Endothelial cell (in vitro differentiated cells): ENCODE results near the gene TMCC1. TPM values are rescaled to one million over a fixed set of nuclear protein-coding genes. Genes with fewer than 3 reads are reported as not detected.

Source experiments
- DNase-seq: peaks from one replicate; pipeline ENCODE4 v3.0.0; 2021; ENCODE audit warnings: low spot score
- H3K27ac Mint-ChIP-seq: one replicate; pipeline ENCODE4 v1.8.0; 2021; ENCODE audit warnings: mixed read lengths, inconsistent platforms; ENCODE audit not compliant: unreplicated experiment
- H3K27me3 Mint-ChIP-seq: one replicate; pipeline ENCODE4 v1.8.0; 2021; ENCODE audit warnings: mild to moderate bottlenecking, moderate library complexity, mixed read lengths, inconsistent platforms; ENCODE audit not compliant: unreplicated experiment
- H3K36me3 Mint-ChIP-seq: one replicate; pipeline ENCODE4 v1.8.0; 2021; ENCODE audit warnings: mild to moderate bottlenecking, low read depth, mixed read lengths, inconsistent platforms; ENCODE audit not compliant: unreplicated experiment
- H3K4me1 Mint-ChIP-seq: one replicate; pipeline ENCODE4 v1.8.0; 2021; ENCODE audit warnings: mild to moderate bottlenecking, mixed read lengths, inconsistent platforms; ENCODE audit not compliant: unreplicated experiment
- H3K4me3 Mint-ChIP-seq: one replicate; pipeline ENCODE4 v1.8.0; 2021; ENCODE audit warnings: mild to moderate bottlenecking, mixed read lengths, inconsistent platforms; ENCODE audit not compliant: unreplicated experiment
- H3K9me3 Mint-ChIP-seq: one replicate; pipeline ENCODE4 v1.8.0; 2021; ENCODE audit warnings: mixed read lengths, inconsistent platforms; ENCODE audit not compliant: unreplicated experiment
- CTCF ChIP-seq: fragments of 200-600 bp; sonication (generic); IDR thresholded peaks from one replicate; pipeline ENCODE4 v1.5.0; 2021; ENCODE audit warnings: antibody characterized with exemption; ENCODE audit not compliant: unreplicated experiment
- total RNA-seq: library from RNA; stranded (reverse); fragmentation: NEBNext Ultra II Directional; extraction: Animal tissue kit (Norgen Biotek cat#: 25700); gene quantifications from one replicate; pipeline ENCODE4 v1.2.1, GENCODE V29; 2021; ENCODE audit not compliant: unreplicated experiment

Gene TMCC1
- total RNA-seq, 1 donor from 2014 or later = 50.9 TPM

GRCh38 chr3:129822241-129822640 lies 71.3 kb downstream of the TMCC1 start:
- Mint-ChIP-seq H3K27me3 (no peaks in the 10 kb centered on the region), H3K4me1 (peaks cover 30% of the 10 kb centered on the region), H3K4me3 (no peak overlapping the region), H3K27ac (no peak overlapping the region), H3K9me3 (no peaks in the 10 kb centered on the region), H3K36me3 (peaks cover under 1% of the 10 kb centered on the region)
- DNase-seq = no peak
- TF ChIP-seq CTCF = no peak

GRCh38 chr3:129820587-129820986 lies 72.9 kb downstream of the TMCC1 start:
- TF ChIP-seq CTCF = no peak
- H3K4me1 Mint-ChIP-seq = peaks cover 31% of the 10 kb centered on the region
- no peaks in the 10 kb centered on the region for H3K27me3 Mint-ChIP-seq
- no peak for DNase-seq
- peak overlapping the region; percentile 88 for H3K27ac Mint-ChIP-seq
- no peaks in the 10 kb centered on the region for H3K36me3 Mint-ChIP-seq
- no peaks in the 10 kb centered on the region for H3K9me3 Mint-ChIP-seq
- no peak overlapping the region for H3K4me3 Mint-ChIP-seq

GRCh38 chr3:129812589-129812988 lies 80.9 kb downstream of the TMCC1 start:
- Mint-ChIP-seq H3K4me1 (peaks cover 27% of the 10 kb centered on the region), H3K9me3 (no peaks in the 10 kb centered on the region), H3K36me3 (no peaks in the 10 kb centered on the region), H3K4me3 (no peak overlapping the region), H3K27ac (no peak overlapping the region), H3K27me3 (no peaks in the 10 kb centered on the region)
- no peak for TF ChIP-seq CTCF
- no peak for DNase-seq

DNA sequence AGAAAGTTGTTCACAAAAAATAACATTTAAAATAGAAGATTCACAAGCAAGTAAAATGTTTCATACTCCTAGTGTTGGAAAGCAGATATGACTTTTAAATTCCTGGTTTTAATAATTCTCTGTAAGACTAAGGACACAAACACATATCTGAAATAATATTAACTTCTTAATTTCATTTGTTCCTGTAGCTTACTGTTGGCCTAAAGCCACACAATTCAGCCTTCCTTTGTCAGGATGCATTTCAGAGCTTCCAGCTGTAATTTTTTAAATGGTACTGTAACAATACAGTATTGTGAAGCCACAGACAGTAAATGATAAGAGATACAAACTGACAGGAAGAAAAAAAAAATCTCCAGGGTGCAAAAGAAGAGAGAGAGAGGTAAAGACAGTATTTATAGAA lies 84.2 kb downstream of the TMCC1 start:
- Mint-ChIP-seq H3K27ac (no peak overlapping the region), H3K4me1 (peaks cover 26% of the 10 kb centered on the region), H3K9me3 (no peaks in the 10 kb centered on the region), H3K36me3 (no peaks in the 10 kb centered on the region), H3K27me3 (no peaks in the 10 kb centered on the region), H3K4me3 (no peak overlapping the region)
- no peak for DNase-seq
- peak; percentile 16 for TF ChIP-seq CTCF

GRCh38 chr3:129796146-129796545 lies 97.4 kb downstream of the TMCC1 start:
- no peak overlapping the region for H3K27ac Mint-ChIP-seq
- peaks cover 31% of the 10 kb centered on the region for H3K4me1 Mint-ChIP-seq
- H3K9me3 Mint-ChIP-seq = no peaks in the 10 kb centered on the region
- H3K36me3 Mint-ChIP-seq = no peaks in the 10 kb centered on the region
- DNase-seq = no peak
- no peaks in the 10 kb centered on the region for H3K27me3 Mint-ChIP-seq
- TF ChIP-seq CTCF = no peak
- no peak overlapping the region for H3K4me3 Mint-ChIP-seq
